Parathyroid adenoma (tissue), 2 donors: ENCODE data around the gene STOML1.
A peak's percentile ranks its signal among the peaks of the same experiment; 100 is the strongest.

Experiments used
- H2AFZ ChIP-seq: fragments of 300-600 bp; sonication (generic); one replicate; pipeline ENCODE4 v1.7.0; 2017; ENCODE audit warnings: antibody characterized with exemption, mild to moderate bottlenecking
- H3K27ac ChIP-seq: fragments of 300-600 bp; sonication (generic); one replicate; pipeline ENCODE4 v1.7.0; 2017
- H3K27me3 ChIP-seq: fragments of 300-600 bp; sonication (generic); one replicate; pipeline ENCODE4 v1.7.0; 2017; ENCODE audit warnings: low read length; ENCODE audit not compliant: control insufficient read depth, insufficient read depth
- H3K36me3 ChIP-seq: fragments of 300-600 bp; sonication (generic); one replicate; pipeline ENCODE4 v1.7.0; 2017; ENCODE audit warnings: low read length; ENCODE audit not compliant: control insufficient read depth, insufficient read depth
- H3K4me1 ChIP-seq: fragments of 300-600 bp; sonication (generic); one replicate; pipeline ENCODE4 v1.7.0; 2017; ENCODE audit warnings: control low read depth
- H3K4me2 ChIP-seq: fragments of 300-600 bp; sonication (generic); one replicate; pipeline ENCODE4 v1.7.0; 2017; ENCODE audit warnings: low read length
- H3K4me3 ChIP-seq: fragments of 300-600 bp; sonication (generic); one replicate; pipeline ENCODE4 v1.7.0; 2017; ENCODE audit warnings: low read depth, low read length
- H3K79me2 ChIP-seq: fragments of 300-600 bp; sonication (generic); one replicate; pipeline ENCODE4 v1.7.0; 2017; ENCODE audit warnings: control low read depth
- H3K9ac ChIP-seq: fragments of 300-600 bp; sonication (generic); one replicate; pipeline ENCODE4 v1.7.0; 2017; ENCODE audit warnings: mild to moderate bottlenecking
- H3K9me3 ChIP-seq: fragments of 300-600 bp; sonication (generic); one replicate; pipeline ENCODE4 v1.7.0; 2017; ENCODE audit warnings: low read length; ENCODE audit not compliant: control insufficient read depth
- CTCF ChIP-seq: fragments of 300-600 bp; sonication (generic); IDR thresholded peaks from one replicate; pipeline ENCODE4 v1.7.0; 2017; ENCODE audit warnings: antibody characterized with exemption, mild to moderate bottlenecking
- donor health status: primary hyperparathyroidism.

Gene STOML1

DNA sequence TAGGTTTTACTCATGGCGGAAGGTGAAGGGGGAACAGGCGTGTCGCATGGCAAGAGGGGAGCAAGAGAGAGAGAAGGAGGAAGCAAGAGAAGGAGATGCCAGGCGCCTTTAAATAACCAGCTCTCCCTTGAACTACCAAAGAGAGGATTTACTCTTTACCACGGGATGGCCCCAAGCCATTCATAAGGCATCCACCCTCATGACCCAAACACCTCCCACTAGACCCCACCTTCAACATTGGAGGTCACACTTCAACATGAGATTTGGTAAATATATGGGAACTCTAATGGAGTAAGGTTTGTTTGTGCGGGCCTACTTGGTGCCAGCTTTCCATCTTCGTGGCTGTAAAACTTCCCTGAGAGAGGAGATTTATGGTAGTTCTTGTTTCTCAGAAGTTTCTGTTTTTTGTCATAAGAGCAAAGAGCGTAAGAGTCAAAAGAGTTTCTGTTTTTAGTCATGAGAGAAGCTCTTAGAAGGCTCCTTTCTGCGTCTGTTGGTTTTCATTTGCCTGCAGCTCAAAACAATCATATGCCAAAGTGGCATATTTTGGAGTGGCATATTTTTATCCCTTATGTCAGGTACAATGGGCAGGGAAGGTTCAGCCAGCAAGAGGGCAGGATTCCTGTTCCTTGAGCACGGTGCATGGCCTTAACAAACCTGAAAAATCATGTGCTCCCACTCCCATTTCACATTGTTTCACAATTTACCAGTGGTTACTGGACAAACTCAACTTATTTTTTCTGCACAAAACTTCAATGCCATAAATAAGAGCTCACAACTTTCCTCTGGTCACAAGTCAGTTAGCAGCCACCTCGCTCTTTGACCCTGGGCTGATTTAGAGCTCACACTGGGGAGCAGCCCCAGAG, 14.9 kb upstream of the STOML1 start:
- Histone ChIP-seq H3K27ac (peak overlapping the region; percentile 19), H2AFZ (no peak overlapping the region), H3K4me3 (no peak overlapping the region), H3K9me3 (no peaks in the 10 kb centered on the region), H3K4me2 (no peak overlapping the region), H3K79me2 (peaks cover 28% of the 10 kb centered on the region), H3K27me3 (no peaks in the 10 kb centered on the region), H3K4me1 (no peaks in the 10 kb centered on the region), H3K36me3 (no peaks in the 10 kb centered on the region), H3K9ac (no peak overlapping the region)
- TF ChIP-seq CTCF, result no peak

DNA sequence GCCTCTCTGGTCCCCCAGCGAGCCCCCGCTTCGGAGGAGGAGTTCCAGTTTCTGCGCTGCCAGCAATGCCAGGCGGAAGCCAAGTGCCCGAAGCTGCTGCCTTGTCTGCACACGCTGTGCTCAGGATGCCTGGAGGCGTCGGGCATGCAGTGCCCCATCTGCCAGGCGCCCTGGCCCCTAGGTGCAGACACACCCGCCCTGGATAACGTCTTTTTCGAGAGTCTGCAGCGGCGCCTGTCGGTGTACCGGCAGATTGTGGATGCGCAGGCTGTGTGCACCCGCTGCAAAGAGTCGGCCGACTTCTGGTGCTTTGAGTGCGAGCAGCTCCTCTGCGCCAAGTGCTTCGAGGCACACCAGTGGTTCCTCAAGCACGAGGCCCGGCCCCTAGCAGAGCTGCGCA, 5.9 kb upstream of the STOML1 start:
- no peaks in the 10 kb centered on the region for H3K9me3 ChIP-seq
- no peak for TF ChIP-seq CTCF
- H3K79me2 ChIP-seq, result peaks cover 6% of the 10 kb centered on the region
- no peaks in the 10 kb centered on the region for H3K27me3 ChIP-seq
- H3K36me3 ChIP-seq, result no peaks in the 10 kb centered on the region
- no peak overlapping the region for H3K4me2 ChIP-seq
- H3K4me3 ChIP-seq, result no peak overlapping the region
- no peak overlapping the region for H2AFZ ChIP-seq
- no peak overlapping the region for H3K9ac ChIP-seq
- H3K4me1 ChIP-seq, result peaks cover 2% of the 10 kb centered on the region
- H3K27ac ChIP-seq, result no peak overlapping the region

GRCh38 chr15:73996939-73997338, 4.8 kb upstream of the STOML1 start:
- Histone ChIP-seq H3K4me2 (peak overlapping the region; percentile 51), H3K9me3 (no peaks in the 10 kb centered on the region), H3K79me2 (peaks cover 3% of the 10 kb centered on the region), H3K4me3 (peak overlapping the region; percentile 33), H3K4me1 (peaks cover 4% of the 10 kb centered on the region), H3K36me3 (no peaks in the 10 kb centered on the region), H3K27me3 (no peaks in the 10 kb centered on the region), H2AFZ (no peak overlapping the region), H3K9ac (no peak overlapping the region), H3K27ac (peak overlapping the region; percentile 32)
- TF ChIP-seq CTCF, result no peak

- H3K27me3 ChIP-seq, result no peaks in the 10 kb centered on the region
- peak overlapping the region; percentile 43 for H3K4me2 ChIP-seq
- no peak overlapping the region for H3K9ac ChIP-seq
- H3K27ac ChIP-seq, result no peak overlapping the region
- H3K4me1 ChIP-seq, result peaks cover 4% of the 10 kb centered on the region
- H3K4me3 ChIP-seq, result peak overlapping the region; percentile 33
- H3K36me3 ChIP-seq, result no peaks in the 10 kb centered on the region
- no peak overlapping the region for H2AFZ ChIP-seq
- H3K79me2 ChIP-seq, result no peaks in the 10 kb centered on the region
- H3K9me3 ChIP-seq, result no peaks in the 10 kb centered on the region
- TF ChIP-seq CTCF, result no peak
These were observed 4.2 kb upstream of the STOML1 start for GRCh38 chr15:73996267-73996666.
